ENCODE results near the gene ARHGEF11. TPM values are rescaled to one million over a fixed set of nuclear protein-coding genes. Genes with fewer than 3 reads are reported as not detected.

Gene ARHGEF11
- total RNA-seq, 1 experiment from 2014 or later = 45.5 TPM

GRCh38 chr1:156910309-156910782 lies 135.2 kb downstream of the ARHGEF11 start:
- peak in 1 of 2 experiments; percentile 67 for DNase-seq
- no peaks in the 10 kb centered on the region for H3K27me3 Mint-ChIP-seq (ENCODE audit: insufficient read depth, unreplicated experiment)
- ChIA-PET POLR2A (no interaction called here), CTCF (interaction anchor here (1.6 to 1.8 kb wide), 2 partner anchors 17 to 21 kb away, joined by 5 to 10 read pairs; no protein-coding TSS in a partner anchor)
- no peaks in the 10 kb centered on the region for H3K4me1 Mint-ChIP-seq (ENCODE audit: low read depth, unreplicated experiment)
- peak; percentile 70 to 91 for TF ChIP-seq CTCF (IDR thresholded peaks at IDR 0.05; ENCODE audit: insufficient read depth in 1 of 2, low read depth in 1 of 2, low read length in 1 of 2, severe bottlenecking in 1 of 2, unreplicated experiment in 1 of 2)
- Histone ChIP-seq H3K9me3 (no peaks in the 10 kb centered on the region), H3K36me3 (ENCODE audit: control insufficient read depth, insufficient read depth, low read length) (no peaks in the 10 kb centered on the region), H3K4me3 (ENCODE audit: low read depth, low read length) (no peak overlapping the region), H3K4me1 (0 out of 2 replicates have a peak, but pooled peaks cover 9% of the 10 kb centered on the region), H3K27me3 (replicated peaks; ENCODE audit: control insufficient read depth, insufficient read depth, low read length) (no peaks in the 10 kb centered on the region)
- no peak overlapping the region for H3K4me3 Mint-ChIP-seq (ENCODE audit: unreplicated experiment)
- BruUV-seq (replicated peaks) = no TSS peak
- H3K36me3 Mint-ChIP-seq (ENCODE audit: insufficient read depth, unreplicated experiment) = no peaks in the 10 kb centered on the region
- intact Hi-C loops (cut with micrococcal nuclease; ENCODE audit: unreplicated experiment) = no loop called here
- H3K27ac Mint-ChIP-seq (ENCODE audit: unreplicated experiment) = no peak overlapping the region
- H3K9me3 Mint-ChIP-seq (ENCODE audit: unreplicated experiment) = no peaks in the 10 kb centered on the region

GRCh38 chr1:156909671-156910070 lies 135.9 kb downstream of the ARHGEF11 start:
- no peak for TF ChIP-seq CTCF (IDR thresholded peaks at IDR 0.05; ENCODE audit: insufficient read depth in 1 of 2, low read depth in 1 of 2, low read length in 1 of 2, severe bottlenecking in 1 of 2, unreplicated experiment in 1 of 2)
- no peaks in the 10 kb centered on the region for H3K9me3 Mint-ChIP-seq (ENCODE audit: unreplicated experiment)
- no peaks in the 10 kb centered on the region for H3K4me1 Mint-ChIP-seq (ENCODE audit: low read depth, unreplicated experiment)
- H3K27me3 Mint-ChIP-seq (ENCODE audit: insufficient read depth, unreplicated experiment) = no peaks in the 10 kb centered on the region
- POLR2A ChIA-PET = no interaction called here
- CTCF ChIA-PET = interaction anchor here (1.1 to 1.8 kb wide), 3 partner anchors 18 to 50 kb away, joined by 3 to 10 read pairs (median 5); no protein-coding TSS in a partner anchor
- no peaks in the 10 kb centered on the region for H3K36me3 Mint-ChIP-seq (ENCODE audit: insufficient read depth, unreplicated experiment)
- H3K4me3 ChIP-seq (ENCODE audit: low read depth, low read length) = no peak overlapping the region
- H3K27me3 ChIP-seq (replicated peaks; ENCODE audit: control insufficient read depth, insufficient read depth, low read length) = no peaks in the 10 kb centered on the region
- no peaks in the 10 kb centered on the region for H3K9me3 ChIP-seq
- H3K36me3 ChIP-seq (ENCODE audit: control insufficient read depth, insufficient read depth, low read length) = no peaks in the 10 kb centered on the region
- no TSS peak for BruUV-seq (replicated peaks)
- DNase-seq = no peak
- intact Hi-C loops (cut with micrococcal nuclease; ENCODE audit: unreplicated experiment) = no loop called here
- 0 out of 2 replicates have a peak, but pooled peaks cover 9% of the 10 kb centered on the region for H3K4me1 ChIP-seq
- no peak overlapping the region for H3K4me3 Mint-ChIP-seq (ENCODE audit: unreplicated experiment)
- H3K27ac Mint-ChIP-seq (ENCODE audit: unreplicated experiment) = no peak overlapping the region

- intact Hi-C loops (cut with micrococcal nuclease; ENCODE audit: unreplicated experiment) = no loop called here
- BruUV-seq (replicated peaks) = no TSS peak
- Histone ChIP-seq H3K4me3 (ENCODE audit: low read depth, low read length) (no peak overlapping the region), H3K36me3 (ENCODE audit: control insufficient read depth, insufficient read depth, low read length) (no peaks in the 10 kb centered on the region), H3K9me3 (no peaks in the 10 kb centered on the region), H3K4me1 (0 out of 2 replicates have a peak, but pooled peaks cover 9% of the 10 kb centered on the region), H3K27me3 (replicated peaks; ENCODE audit: control insufficient read depth, insufficient read depth, low read length) (no peaks in the 10 kb centered on the region)
- ChIA-PET POLR2A (no interaction called here), CTCF (interaction anchor here (1.1 kb wide), 1 partner anchor 51 kb away, joined by 3 read pairs; no protein-coding TSS in a partner anchor)
- Mint-ChIP-seq H3K36me3 (ENCODE audit: insufficient read depth, unreplicated experiment) (no peaks in the 10 kb centered on the region), H3K4me3 (ENCODE audit: unreplicated experiment) (no peak overlapping the region), H3K27me3 (ENCODE audit: insufficient read depth, unreplicated experiment) (no peaks in the 10 kb centered on the region), H3K27ac (ENCODE audit: unreplicated experiment) (no peak overlapping the region), H3K4me1 (ENCODE audit: low read depth, unreplicated experiment) (no peaks in the 10 kb centered on the region), H3K9me3 (ENCODE audit: unreplicated experiment) (no peaks in the 10 kb centered on the region)
- DNase-seq = no peak
- TF ChIP-seq CTCF (IDR thresholded peaks at IDR 0.05; ENCODE audit: insufficient read depth in 1 of 2, low read depth in 1 of 2, low read length in 1 of 2, severe bottlenecking in 1 of 2, unreplicated experiment in 1 of 2) = no peak
These were observed 136.6 kb downstream of the ARHGEF11 start for GRCh38 chr1:156908955-156909354.

Measured in Caco-2 (cell line).